ENCODE data around the gene RRAGD.

The RRAGD gene

GRCh38 chr6:89409461-89410035 is 2.5 kb downstream of the RRAGD start:
- H3K9ac ChIP-seq (ENCODE audit: low read depth, low read length, poor library complexity, severe bottlenecking): peak overlapping the region; percentile 88
- no peaks in the 10 kb centered on the region for H3K27me3 ChIP-seq (ENCODE audit: insufficient read depth, low read length, poor library complexity, severe bottlenecking)
- H3K4me1 ChIP-seq (ENCODE audit: insufficient read depth, low read length, poor library complexity, severe bottlenecking): peaks cover 63% of the 10 kb centered on the region
- H4K20me1 ChIP-seq (ENCODE audit: insufficient read depth, low read length, poor library complexity, severe bottlenecking): peaks cover 23% of the 10 kb centered on the region
- H3K9me3 ChIP-seq (ENCODE audit: insufficient read depth, low read depth, low read length): no peaks in the 10 kb centered on the region
- no peaks in the 10 kb centered on the region for H3K36me3 ChIP-seq (ENCODE audit: insufficient read depth, low read length)
- no peaks in the 10 kb centered on the region for H3F3A ChIP-seq (ENCODE audit: low read depth)
- peak overlapping the region; percentile 84 for H3K4me3 ChIP-seq (ENCODE audit: low read length, poor library complexity, severe bottlenecking)
- peaks cover 83% of the 10 kb centered on the region for H3K79me2 ChIP-seq (ENCODE audit: insufficient read depth, low read length)
- no peak overlapping the region for H2AFZ ChIP-seq (ENCODE audit: low read length)
- peak overlapping the region; percentile 85 for H3K4me2 ChIP-seq (ENCODE audit: low read depth, low read length, poor library complexity, severe bottlenecking)
- H3K9me2 ChIP-seq (replicated peaks; ENCODE audit: low read depth, low read length): no peaks in the 10 kb centered on the region
- TF ChIP-seq CTCF (conservative IDR thresholded peaks at IDR 0.05; ENCODE audit: low read length) (no peak), EZH2phosphoT487 (IDR thresholded peaks at IDR 0.05; ENCODE audit: borderline replicate concordance) (no peak)

- Histone ChIP-seq H3F3A (ENCODE audit: low read depth) (no peaks in the 10 kb centered on the region), H4K20me1 (ENCODE audit: insufficient read depth, low read length, poor library complexity, severe bottlenecking) (peaks cover 33% of the 10 kb centered on the region)
Observed at GRCh38 chr6:89406141-89406540, 5.9 kb downstream of the RRAGD start.

GRCh38 chr6:89404512-89404911 is 7.6 kb downstream of the RRAGD start:
- Histone ChIP-seq H3K9me3 (ENCODE audit: insufficient read depth, low read depth, low read length) (no peaks in the 10 kb centered on the region), H4K20me1 (ENCODE audit: insufficient read depth, low read length, poor library complexity, severe bottlenecking) (peaks cover 23% of the 10 kb centered on the region), H3K9ac (ENCODE audit: low read depth, low read length, poor library complexity, severe bottlenecking) (no peak overlapping the region), H3F3A (ENCODE audit: low read depth) (no peaks in the 10 kb centered on the region), H3K4me1 (ENCODE audit: insufficient read depth, low read length, poor library complexity, severe bottlenecking) (peaks cover 53% of the 10 kb centered on the region), H3K4me2 (ENCODE audit: low read depth, low read length, poor library complexity, severe bottlenecking) (peak overlapping the region; percentile 24), H3K79me2 (ENCODE audit: insufficient read depth, low read length) (peaks cover 97% of the 10 kb centered on the region), H3K27me3 (ENCODE audit: insufficient read depth, low read length, poor library complexity, severe bottlenecking) (no peaks in the 10 kb centered on the region), H3K4me3 (ENCODE audit: low read length, poor library complexity, severe bottlenecking) (no peak overlapping the region), H3K9me2 (replicated peaks; ENCODE audit: low read depth, low read length) (no peaks in the 10 kb centered on the region), H2AFZ (ENCODE audit: low read length) (no peak overlapping the region), H3K36me3 (ENCODE audit: insufficient read depth, low read length) (no peaks in the 10 kb centered on the region)
- TF ChIP-seq EZH2phosphoT487 (IDR thresholded peaks at IDR 0.05; ENCODE audit: borderline replicate concordance): no peak
- TF ChIP-seq CTCF (conservative IDR thresholded peaks at IDR 0.05; ENCODE audit: low read length): no peak

More at GRCh38 chr6:89406141-89406540, 5.9 kb downstream of the RRAGD start:
- no peaks in the 10 kb centered on the region for H3K36me3 ChIP-seq (ENCODE audit: insufficient read depth, low read length)
- H3K27me3 ChIP-seq (ENCODE audit: insufficient read depth, low read length, poor library complexity, severe bottlenecking): no peaks in the 10 kb centered on the region
- no peaks in the 10 kb centered on the region for H3K9me3 ChIP-seq (ENCODE audit: insufficient read depth, low read depth, low read length)
- TF ChIP-seq CTCF (conservative IDR thresholded peaks at IDR 0.05; ENCODE audit: low read length) (no peak), EZH2phosphoT487 (IDR thresholded peaks at IDR 0.05; ENCODE audit: borderline replicate concordance) (no peak)
- H3K4me1 ChIP-seq (ENCODE audit: insufficient read depth, low read length, poor library complexity, severe bottlenecking): peaks cover 66% of the 10 kb centered on the region
- H3K79me2 ChIP-seq (ENCODE audit: insufficient read depth, low read length): peaks cover 97% of the 10 kb centered on the region
- no peaks in the 10 kb centered on the region for H3K9me2 ChIP-seq (replicated peaks; ENCODE audit: low read depth, low read length)
- H3K9ac ChIP-seq (ENCODE audit: low read depth, low read length, poor library complexity, severe bottlenecking): peak overlapping the region; percentile 38
- H3K4me2 ChIP-seq (ENCODE audit: low read depth, low read length, poor library complexity, severe bottlenecking): peak overlapping the region; percentile 85
- H3K4me3 ChIP-seq (ENCODE audit: low read length, poor library complexity, severe bottlenecking): peak overlapping the region; percentile 55
- H2AFZ ChIP-seq (ENCODE audit: low read length): no peak overlapping the region
